ENCODE results near the gene B3GAT1. TPM values are rescaled to one million over a fixed set of nuclear protein-coding genes. Genes with fewer than 3 reads are reported as not detected.

The B3GAT1 gene
- total RNA-seq, 2 donors from 2014 or later: 0.13 TPM; not detected in 1

DNA sequence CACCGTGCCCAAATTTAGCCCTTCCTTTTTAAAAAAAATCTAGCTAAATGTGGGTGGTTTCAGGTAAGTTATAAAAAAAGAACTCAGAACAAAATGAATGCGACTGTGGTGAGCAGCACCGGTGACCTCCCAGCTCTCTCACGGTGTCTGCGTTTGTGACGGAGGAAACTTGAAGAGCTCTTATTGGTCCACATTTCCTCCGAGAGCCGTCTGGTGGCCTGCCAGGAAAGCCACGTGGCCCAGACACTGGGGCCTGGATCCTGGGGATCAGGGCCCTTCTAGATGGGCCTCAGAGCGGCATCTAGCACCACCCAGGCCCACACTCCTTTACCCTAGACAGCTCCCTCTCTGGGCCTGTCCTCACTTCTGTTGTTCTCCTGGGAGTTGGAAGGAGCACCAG lies 39.5 kb downstream of the B3GAT1 start:
- no peaks in the 10 kb centered on the region for H3K4me1 ChIP-seq
- no peak overlapping the region for H3K4me3 ChIP-seq
- no peak overlapping the region for H3K27ac ChIP-seq
- H3K36me3 ChIP-seq: no peaks in the 10 kb centered on the region
- H3K27me3 ChIP-seq: no peaks in the 10 kb centered on the region
- intact Hi-C loops (cut with DNase I): no loop called here
- no peak for DNase-seq
- no peak overlapping the region for H3K9ac ChIP-seq (ENCODE audit: low read depth in 2 of 2, low read length in 2 of 2)
- H3K9me3 ChIP-seq: no peaks in the 10 kb centered on the region
- TF ChIP-seq, protein P1, sequence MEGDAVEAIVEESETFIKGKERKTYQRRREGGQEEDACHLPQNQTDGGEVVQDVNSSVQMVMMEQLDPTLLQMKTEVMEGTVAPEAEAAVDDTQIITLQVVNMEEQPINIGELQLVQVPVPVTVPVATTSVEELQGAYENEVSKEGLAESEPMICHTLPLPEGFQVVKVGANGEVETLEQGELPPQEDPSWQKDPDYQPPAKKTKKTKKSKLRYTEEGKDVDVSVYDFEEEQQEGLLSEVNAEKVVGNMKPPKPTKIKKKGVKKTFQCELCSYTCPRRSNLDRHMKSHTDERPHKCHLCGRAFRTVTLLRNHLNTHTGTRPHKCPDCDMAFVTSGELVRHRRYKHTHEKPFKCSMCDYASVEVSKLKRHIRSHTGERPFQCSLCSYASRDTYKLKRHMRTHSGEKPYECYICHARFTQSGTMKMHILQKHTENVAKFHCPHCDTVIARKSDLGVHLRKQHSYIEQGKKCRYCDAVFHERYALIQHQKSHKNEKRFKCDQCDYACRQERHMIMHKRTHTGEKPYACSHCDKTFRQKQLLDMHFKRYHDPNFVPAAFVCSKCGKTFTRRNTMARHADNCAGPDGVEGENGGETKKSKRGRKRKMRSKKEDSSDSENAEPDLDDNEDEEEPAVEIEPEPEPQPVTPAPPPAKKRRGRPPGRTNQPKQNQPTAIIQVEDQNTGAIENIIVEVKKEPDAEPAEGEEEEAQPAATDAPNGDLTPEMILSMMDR (IDR thresholded peaks at IDR 0.05): no peak

DNA sequence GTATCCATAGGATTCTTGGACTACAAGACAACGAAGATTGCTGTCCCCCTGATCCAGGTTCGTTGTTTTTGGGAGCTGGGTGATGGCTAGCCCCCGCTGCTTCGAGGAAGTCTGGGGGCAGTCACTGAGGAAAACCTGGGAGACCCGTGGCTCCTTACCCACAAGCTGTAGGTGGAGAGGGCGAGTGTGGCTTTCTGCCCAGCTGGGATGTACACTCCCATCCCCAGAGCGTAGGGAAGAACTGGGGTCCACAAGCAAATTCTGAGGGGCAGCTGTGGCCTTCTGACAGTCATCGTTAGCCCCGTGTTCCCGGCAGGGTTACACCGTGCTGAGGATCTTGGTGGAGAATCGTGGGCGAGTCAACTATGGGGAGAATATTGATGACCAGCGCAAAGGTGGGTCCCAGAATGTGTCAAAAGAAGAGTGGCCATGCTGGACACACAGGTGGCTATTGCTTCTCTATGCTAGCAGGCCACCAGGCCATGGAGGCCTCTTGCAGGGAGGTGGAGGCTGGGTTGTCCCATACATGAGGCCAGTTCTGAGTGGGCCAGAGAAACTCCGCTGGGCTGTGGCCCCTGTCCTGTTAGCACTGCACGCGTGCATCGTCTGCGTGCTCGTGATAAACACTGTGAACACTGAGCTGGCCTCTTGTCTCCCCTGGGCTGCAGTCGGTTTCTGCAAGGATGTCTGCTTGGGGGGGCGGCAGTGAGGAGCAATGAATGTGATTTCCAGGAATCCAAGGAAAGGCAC lies 40.4 kb downstream of the B3GAT1 start:
- Histone ChIP-seq H3K9me3 (no peaks in the 10 kb centered on the region), H3K4me1 (no peaks in the 10 kb centered on the region), H3K36me3 (no peaks in the 10 kb centered on the region), H3K27me3 (no peaks in the 10 kb centered on the region), H3K4me3 (no peak overlapping the region), H3K9ac (ENCODE audit: low read depth in 2 of 2, low read length in 2 of 2) (no peak overlapping the region), H3K27ac (no peak overlapping the region)
- no peak for DNase-seq
- intact Hi-C loops (cut with DNase I): no loop called here
- TF ChIP-seq, protein P1 (IDR thresholded peaks at IDR 0.05): no peak

DNA sequence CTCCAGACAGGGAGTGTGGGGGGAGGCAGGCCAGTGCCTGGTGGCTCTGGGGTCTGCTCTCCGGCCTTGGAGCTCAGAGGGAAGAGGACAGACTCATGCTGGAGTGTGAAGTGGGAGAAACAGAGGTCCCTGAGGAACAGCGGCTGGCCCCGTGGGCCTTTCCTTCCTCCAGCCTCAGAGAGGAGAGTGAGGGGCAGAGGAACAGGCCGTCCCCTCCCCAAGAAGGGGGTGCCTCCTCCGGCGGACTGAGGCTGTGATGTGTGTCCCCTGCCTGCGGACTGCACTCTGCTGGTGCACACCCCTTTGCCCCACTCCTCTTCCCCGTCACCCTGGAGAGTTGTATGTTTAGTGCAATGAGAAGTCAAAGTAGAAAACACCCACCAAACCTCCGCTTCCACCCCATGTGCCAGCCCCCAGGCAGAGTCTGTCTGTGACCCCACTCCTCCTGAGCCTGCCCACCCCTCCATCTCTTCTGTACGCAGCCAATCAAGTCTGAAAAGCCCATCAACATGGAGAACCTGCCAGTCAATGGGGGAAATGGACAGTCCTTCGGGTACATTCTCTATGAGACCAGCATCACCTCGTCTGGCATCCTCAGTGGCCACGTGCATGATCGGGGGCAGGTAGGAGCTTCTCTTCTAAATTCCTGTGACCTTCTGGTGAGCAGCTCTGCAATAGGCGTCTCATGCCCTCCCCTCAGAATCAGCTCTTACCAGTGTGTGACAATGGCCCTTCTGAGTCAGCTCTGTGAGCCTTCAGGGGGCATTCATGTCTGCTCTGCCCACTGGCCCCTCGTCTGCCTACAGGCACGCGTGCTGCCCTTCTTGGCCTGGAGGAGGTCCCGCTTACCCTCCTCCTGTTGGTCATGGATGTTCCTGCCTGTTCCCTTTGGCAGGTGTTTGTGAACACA lies 41.3 kb downstream of the B3GAT1 start:
- DNase-seq: no peak
- Histone ChIP-seq H3K36me3 (no peaks in the 10 kb centered on the region), H3K27ac (no peak overlapping the region), H3K9me3 (no peaks in the 10 kb centered on the region), H3K27me3 (no peaks in the 10 kb centered on the region), H3K9ac (ENCODE audit: low read depth in 2 of 2, low read length in 2 of 2) (no peak overlapping the region), H3K4me1 (no peaks in the 10 kb centered on the region), H3K4me3 (no peak overlapping the region)
- intact Hi-C loops (cut with DNase I): no loop called here
- TF ChIP-seq, protein P1 (IDR thresholded peaks at IDR 0.05): no peak

DNA sequence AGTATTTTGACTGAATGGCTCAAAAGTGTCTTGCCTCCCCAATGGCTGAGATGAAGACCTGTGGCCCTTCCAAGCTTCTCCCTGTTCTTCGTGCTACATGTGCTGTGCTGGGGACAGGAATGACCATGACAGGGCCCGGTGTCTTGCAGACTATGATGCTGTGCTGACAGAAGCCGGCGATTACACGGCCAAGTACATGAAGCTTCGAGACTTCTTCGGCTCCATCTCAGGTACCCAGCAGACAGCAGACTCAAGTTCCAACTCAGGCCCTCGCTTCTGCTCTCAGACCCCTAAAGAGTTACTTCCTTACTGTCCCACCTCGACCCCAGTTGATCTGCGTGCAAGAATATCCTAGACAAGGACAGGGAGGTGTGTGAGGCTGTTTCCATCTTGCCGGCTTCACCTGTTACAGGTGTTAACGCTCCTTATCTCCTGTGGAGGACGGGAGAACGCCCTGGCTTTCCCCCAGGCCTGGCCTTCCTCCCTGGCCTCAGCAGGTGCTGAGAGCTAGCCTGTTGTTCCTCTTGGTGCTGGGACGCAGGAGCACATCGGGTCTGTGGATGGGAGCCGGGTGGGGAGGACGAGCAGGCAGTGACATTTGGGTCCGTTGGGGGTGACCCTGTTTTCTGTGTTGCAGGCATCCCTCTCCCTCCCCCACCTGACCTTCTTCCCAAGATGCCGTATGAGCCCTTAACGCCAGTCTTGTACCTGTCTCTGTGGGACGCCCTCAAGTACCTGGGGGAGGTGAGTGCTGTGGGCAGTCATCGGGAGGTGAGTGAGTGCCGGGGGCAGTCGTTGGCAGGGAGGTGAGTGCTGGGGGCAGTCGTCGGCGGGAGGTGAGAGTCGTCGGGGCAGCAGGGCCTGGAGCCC lies 42.2 kb downstream of the B3GAT1 start:
- TF ChIP-seq, protein P1 (IDR thresholded peaks at IDR 0.05): no peak
- no peaks in the 10 kb centered on the region for H3K36me3 ChIP-seq
- no peak for DNase-seq

DNA sequence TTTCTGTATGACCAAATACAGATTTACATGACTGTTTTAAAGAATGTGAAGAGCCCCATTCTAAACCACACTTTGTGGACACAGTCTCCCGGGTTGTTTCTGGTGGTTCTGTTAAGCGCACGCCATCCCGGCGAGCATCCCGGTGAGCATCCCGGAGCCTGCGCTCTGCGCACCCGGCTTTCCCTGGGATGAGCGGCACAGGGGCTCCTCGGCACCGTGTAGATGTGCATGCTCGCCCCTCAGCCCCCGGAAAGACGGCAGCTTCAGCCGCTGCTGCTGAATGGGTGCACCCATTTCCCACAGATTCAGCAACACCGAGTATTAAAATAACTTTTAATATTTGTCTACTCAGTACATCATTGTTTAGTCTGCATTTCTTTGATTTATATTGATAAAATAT lies 44.3 kb downstream of the B3GAT1 start:
- Histone ChIP-seq H3K4me1 (no peaks in the 10 kb centered on the region), H3K27me3 (no peaks in the 10 kb centered on the region), H3K9ac (ENCODE audit: low read depth in 2 of 2, low read length in 2 of 2) (no peak overlapping the region), H3K27ac (no peak overlapping the region), H3K36me3 (no peaks in the 10 kb centered on the region), H3K9me3 (no peaks in the 10 kb centered on the region), H3K4me3 (no peak overlapping the region)
- DNase-seq: no peak
- intact Hi-C loops (cut with DNase I): loop anchor here (10.0 kb wide), 2 partner anchors 217 to 357 kb away; no protein-coding TSS in a partner anchor
- TF ChIP-seq, protein P1 (IDR thresholded peaks at IDR 0.05): no peak

More for the DNA sequence above, 42.2 kb downstream of the B3GAT1 start:
- Histone ChIP-seq H3K4me3 (no peak overlapping the region), H3K4me1 (no peaks in the 10 kb centered on the region), H3K9ac (ENCODE audit: low read depth in 2 of 2, low read length in 2 of 2) (no peak overlapping the region), H3K9me3 (no peaks in the 10 kb centered on the region), H3K27me3 (no peaks in the 10 kb centered on the region), H3K27ac (no peak overlapping the region)
- intact Hi-C loops (cut with DNase I): loop anchor here (10.0 kb wide), 2 partner anchors 215 to 355 kb away; no protein-coding TSS in a partner anchor

Measured in colonic mucosa (tissue), 4 donors.